Mammary microvascular endothelial cell (primary cell): ENCODE data around the gene SH2D3A. TPM values are rescaled to one million over a fixed set of nuclear protein-coding genes. Genes with fewer than 3 reads are reported as not detected.

Source experiments
- total RNA-seq: library from RNA; depleted of rRNA; stranded (reverse); fragments of >200 nt; gene quantifications from 2 replicates; pipeline ENCODE4 v1.2.3, GENCODE V29; 2015

The SH2D3A gene
- total RNA-seq = 1.2 and 2.1 TPM in 2 replicates

DNA sequence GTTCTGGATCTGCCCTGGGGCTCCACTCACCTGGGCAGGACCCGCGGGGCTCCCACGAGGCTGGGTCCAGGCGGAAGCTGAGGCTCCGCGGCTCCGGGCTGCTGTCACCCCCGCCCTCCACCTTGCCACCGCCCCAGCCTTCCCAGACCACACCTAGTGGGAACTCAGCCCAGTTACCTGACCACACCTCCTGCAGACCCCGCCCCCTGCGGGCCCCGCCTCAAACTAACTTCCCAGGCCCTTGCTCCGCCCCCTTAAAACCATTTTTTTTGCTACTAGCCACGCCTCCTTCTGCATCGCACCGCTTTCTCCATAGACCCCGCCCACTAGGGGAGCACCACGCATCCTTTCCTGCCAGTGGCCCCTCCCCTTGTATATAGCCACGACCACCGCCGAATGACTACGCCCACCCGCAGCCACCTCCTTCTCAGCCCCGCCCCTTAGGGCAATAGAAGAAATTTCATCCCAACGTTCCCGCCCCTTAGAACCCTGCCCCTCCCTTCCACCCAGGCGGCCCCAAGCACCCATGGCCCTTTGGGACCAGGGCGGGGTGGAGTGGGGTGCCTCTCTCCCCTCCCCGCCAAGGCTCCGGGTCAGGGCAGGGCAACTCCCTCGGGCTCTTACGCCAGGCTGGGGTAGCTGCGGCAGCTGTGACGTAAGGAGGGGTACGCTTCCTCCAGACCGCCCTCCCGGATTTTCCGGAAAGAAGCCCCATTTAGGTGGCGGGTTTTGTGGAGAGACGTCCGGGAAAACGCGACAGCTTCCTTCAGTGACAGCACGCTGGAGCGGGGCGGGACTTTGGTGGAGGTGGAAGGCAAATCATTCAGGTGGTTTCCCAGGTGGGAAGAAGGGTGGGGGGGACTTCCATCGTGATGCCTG is at the start of gene SH2D3A:
TSS of gene SH2D3A (minus strand) at position 79 of the 879 bp plus-strand sequence. CDS start 3,687 bp downstream, outside the sequence.

DNA sequence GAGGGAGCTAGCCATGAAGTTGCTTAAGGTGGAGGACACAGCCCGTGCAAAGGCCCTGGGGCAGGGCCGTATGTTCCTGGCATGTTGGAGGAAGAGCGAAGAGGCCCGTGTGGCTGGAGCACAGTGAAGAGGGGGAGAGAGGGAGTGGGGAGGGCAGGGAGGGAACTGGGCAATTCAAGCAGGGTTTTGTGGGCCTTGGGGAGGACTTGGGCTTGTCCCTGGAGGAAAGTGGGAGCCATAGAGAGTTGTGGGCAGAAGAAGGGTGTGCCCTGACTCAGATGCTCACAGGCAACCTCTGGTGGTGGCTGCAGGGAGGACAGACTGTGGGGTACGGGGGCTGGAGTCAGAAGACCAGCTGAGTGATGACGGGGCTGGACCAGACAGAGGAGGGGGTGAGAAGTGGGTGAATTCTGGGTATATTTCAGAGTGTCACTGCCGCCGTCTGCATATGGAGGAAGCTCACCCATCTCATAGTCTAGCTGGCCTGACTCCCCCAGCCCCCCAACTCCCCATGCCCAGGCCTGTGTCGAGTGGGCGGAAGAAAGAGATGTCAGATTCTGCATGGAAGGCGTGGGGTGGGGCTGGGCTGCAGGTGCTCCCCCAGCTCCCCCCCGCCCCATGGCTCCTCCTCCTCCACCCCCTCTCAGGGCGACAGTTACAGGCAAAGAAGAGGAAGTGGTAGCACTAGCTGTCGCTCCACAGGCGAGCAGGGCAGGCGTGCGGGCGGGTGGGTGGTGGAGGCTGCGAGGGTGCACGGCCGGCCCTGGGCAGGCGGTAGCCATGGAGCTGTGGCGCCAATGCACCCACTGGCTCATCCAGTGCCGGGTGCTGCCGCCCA is 5.0 kb upstream of the SH2D3A start, which contains the start of gene VAV1:
TSS of gene VAV1 (plus strand) at position 681 of the 838 bp plus-strand sequence. CDS start at position 781, 100 bp downstream.

DNA sequence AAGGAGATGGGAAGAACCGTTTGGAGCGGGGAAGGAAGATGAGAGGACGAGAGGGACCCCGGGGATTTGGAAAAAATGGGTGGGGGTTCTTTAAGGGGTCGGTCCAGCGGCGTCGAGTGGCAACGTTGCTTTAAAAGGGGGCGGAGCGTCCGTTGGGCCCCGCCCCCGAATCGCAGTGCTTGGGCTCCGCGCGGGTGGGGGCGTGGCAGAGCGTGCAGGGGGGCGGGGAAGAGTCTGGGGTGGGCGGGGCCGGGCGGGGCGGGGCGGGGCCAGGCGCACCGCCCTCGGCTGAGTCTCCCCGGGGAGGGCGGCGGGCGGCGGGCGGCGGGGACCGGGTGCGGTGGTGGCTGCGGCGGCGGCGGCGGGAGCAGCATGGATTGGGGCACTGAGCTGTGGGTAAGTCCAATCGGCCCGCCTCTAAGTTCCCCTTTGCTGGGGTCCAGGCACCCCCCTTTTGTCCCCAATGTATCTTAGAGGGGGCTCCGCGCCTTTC is 27.8 kb downstream of the SH2D3A start, which contains the start of gene TRIP10:
TSS of gene TRIP10 (plus strand) at position 291 of the 493 bp plus-strand sequence. CDS start at position 373, 82 bp downstream.

DNA sequence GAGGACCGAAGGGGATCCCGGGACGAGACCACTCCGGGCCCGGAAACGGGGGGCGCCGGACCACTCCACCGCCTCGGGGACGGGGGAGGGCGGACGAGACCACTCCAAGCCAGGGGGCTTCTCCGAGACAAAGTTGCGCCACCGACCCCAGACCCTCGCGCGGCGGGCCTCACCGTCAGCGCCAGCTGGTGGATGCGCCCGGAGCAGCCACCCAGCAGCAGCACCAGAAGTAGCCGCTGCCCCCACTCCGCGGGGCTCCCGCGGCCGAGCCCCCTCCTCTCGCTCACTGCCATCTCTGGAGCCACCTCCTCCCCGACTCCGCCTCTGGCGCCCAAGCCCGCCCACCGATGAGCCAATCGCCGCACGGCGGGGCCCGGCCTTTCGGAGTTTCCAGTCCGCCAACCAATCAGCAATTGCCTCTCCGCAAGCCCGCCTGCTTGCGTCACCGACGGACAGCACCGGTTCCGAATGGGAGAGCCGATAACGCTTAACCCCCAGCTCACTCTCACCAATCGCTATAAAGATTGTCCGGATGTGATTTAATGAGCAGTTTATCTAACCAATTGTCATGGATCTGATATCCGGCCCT is 29.9 kb downstream of the SH2D3A start, which contains the start of gene GPR108:
TSS of gene GPR108 (minus strand) at position 297 of the 589 bp plus-strand sequence. CDS start at position 293, 4 bp downstream.

DNA sequence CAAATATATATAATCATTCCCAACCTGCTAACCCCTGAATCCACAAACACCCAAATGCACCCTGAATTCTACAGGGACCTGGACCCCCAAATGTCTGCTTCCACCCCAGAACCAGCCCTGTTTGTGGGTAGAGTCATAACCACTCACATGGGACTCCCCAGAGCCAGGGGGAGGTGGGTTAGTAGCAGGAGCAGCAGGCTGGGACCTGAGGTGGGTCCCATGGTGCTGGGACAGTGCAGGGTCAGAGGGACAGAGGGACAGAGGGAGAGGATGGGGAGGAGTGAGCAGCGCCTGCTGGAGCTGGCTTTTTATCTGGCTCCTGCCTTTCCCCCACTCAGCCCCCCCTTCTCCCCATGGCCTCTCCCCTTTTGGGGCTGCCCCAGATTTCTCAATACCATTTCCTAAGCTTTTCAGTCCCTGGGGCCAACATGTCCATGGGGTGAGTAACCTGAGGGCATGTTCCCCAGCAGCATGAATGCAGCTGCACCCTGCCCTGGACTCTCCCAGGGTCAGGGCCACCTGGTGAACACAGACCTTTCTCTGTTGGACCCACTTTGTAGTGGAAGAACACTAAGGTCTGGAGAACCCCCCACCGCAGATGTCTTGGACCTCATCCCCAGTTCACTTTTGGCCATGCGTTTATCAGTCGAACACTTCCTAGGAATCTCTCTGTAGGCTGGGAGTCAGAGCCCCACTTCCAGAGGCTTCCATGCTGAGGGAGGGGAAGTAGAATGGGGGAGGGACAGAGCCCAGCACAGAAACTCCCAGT is 46.7 kb downstream of the SH2D3A start, which contains the start of gene C3:
TSS of gene C3 (minus strand) at position 282 of the 769 bp plus-strand sequence. CDS start at position 221, 61 bp downstream.

Other genes with a start within 250 kb of the SH2D3A start
- 1.0 and 1.3 TPM in 2 replicates for gene TNFSF9, start 236.4 kb downstream of the SH2D3A start, total RNA-seq
- gene CD70, start 176.3 kb downstream of the SH2D3A start, total RNA-seq = 0.33 and 2.8 TPM in 2 replicates
- gene TNFSF14, start 97.3 kb downstream of the SH2D3A start, total RNA-seq = not detected in 2 replicates
- 1.1 and 2.3 TPM in 2 replicates for gene C3, start 46.8 kb downstream of the SH2D3A start, total RNA-seq
- 37.8 and 43.3 TPM in 2 replicates for gene GPR108, start 29.9 kb downstream of the SH2D3A start, total RNA-seq
- 54.2 and 57.1 TPM in 2 replicates for gene TRIP10, start 27.8 kb downstream of the SH2D3A start, total RNA-seq
- gene VAV1, start 5.3 kb upstream of the SH2D3A start, total RNA-seq = not detected in 2 replicates
- not detected in 2 replicates for gene ADGRE1, start 120.1 kb upstream of the SH2D3A start, total RNA-seq